SH-SY5Y (cell line): ENCODE data around the gene CHN1.

Experiments used
- GATA2 ChIP-seq: IDR thresholded peaks from 2 replicates; pipeline ENCODE4 v1.6.1; 2011; ENCODE audit warnings: mild to moderate bottlenecking, low read depth, low read length
- GATA3 ChIP-seq: IDR thresholded peaks from 2 replicates; pipeline ENCODE4 v1.6.1; 2011; ENCODE audit warnings: low read depth, mild to moderate bottlenecking, low read length, moderate library complexity

Gene CHN1

GRCh38 chr2:174771631-174772471 lies 233.3 kb downstream of the CHN1 start:
- TF ChIP-seq GATA2 (no peak), GATA3 (no peak)

DNA sequence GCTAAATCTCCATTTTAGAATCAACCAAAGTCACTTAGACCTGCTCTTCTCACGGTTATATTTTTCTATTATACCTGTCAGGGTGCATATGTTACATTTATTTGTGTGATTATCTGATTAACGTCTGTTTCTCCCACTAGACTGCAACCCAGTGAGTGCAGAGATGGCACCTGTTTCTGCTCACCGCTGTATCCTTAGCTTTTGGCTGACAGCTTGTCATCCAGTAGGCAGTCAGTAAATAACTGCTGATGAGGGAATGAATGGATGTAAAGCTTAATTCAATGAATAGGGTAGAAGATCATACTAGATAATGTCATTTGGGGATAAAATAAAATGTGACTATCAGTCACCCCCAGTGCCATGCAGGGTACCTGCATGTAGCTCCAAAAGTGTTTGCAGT lies 234.0 kb downstream of the CHN1 start:
- TF ChIP-seq GATA2 (peak; percentile 88), GATA3 (peak; percentile 76)

- TF ChIP-seq GATA3 (no peak), GATA2 (no peak)
Measured at GRCh38 chr2:174768557-174768956, 236.6 kb downstream of the CHN1 start.

DNA sequence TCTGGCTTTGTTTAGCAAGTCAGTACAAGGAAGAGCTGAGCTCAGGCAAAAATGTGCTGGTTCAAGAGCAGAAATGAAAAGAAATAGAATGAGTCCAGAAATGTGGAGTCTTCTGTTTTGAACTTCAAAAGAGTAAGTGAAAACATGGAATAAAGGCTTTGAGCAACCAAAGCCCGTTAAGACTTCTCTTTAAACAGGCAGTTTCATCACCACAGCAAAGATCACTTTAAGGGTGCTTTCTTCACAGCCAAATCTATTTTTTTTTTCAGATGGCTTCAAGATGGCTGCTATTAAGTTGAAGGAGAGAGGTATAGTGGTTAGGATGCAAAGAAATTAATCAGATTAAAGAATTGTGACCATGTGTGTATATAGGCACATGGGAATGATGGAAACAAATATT lies 238.9 kb downstream of the CHN1 start:
- TF ChIP-seq GATA2 (no peak), GATA3 (no peak)

- TF ChIP-seq GATA3, result no peak
- TF ChIP-seq GATA2, result no peak
Measured at GRCh38 chr2:174765576-174765975, 239.6 kb downstream of the CHN1 start.

DNA sequence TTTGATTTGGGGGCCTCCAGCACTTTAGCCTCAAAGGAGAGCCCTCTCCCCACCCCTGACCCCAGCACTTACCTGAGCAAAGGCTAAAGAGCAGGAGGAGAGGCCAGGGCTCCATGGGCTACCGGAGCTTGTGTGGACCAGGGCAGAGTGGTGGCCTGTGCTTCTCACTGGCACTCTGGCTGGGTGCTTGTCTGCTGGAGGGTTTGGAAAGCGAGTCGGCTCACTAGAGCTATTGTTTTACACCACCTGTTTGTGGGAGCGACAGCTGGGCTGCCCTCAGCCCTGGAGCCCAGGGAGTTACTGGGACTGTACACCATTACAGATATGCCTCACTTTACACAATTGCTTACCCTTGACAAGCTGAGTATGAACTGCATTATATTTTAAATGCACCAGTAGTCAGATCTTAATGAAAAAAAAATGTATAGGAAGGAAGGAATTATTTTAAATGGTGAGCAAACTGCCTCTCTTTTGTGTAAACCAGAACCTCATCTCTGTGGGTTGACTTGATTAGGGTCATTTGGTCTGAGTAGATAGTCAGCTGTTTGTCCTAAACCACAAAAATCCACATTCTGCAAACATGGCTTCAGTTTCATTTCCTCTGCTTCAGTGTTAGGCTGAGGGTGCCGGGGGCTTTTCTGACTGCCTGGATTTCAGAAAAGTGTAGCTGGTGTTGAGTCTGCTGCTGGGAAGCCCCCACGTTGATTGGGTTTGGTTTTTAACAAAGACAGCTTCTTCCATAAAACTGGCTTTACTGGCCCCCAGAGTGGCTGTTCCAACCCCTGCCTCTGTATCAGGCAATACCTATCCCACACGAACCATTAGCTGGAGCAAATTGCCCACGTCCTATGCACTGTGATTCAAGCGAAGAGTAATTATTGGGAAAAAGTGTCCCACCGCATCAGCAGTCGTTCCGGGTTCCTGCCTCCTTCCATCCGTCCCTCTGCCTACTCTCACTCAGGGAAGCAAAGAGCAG lies 240.6 kb downstream of the CHN1 start, which contains the start of gene CHRNA1:
Gene CHRNA1, minus strand, starts transcription at position 193 of the 976 bp plus-strand sequence. Its CDS starts 78 bp downstream, at position 115.
- no peak for TF ChIP-seq GATA3
- TF ChIP-seq GATA2, result no peak

DNA sequence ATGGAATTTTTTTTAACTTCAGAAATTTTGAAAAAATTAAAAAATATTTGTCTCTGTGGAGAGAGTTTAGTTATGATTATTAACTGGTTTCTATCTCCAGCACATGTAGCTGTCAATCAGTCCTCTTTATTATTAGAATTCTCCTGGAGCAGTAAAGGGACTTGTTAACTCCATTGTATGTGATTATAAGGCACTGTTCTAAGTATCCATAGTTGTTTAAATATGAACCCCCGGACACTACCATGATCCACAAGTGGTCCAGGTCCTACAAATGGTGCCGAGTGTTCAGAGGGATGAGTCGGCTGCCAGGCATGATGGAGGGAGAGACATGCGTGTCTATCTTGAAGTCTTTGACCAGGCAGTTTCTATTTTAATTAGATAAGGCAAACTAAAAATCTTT lies 241.4 kb downstream of the CHN1 start:
- TF ChIP-seq GATA3 (no peak), GATA2 (no peak)

DNA sequence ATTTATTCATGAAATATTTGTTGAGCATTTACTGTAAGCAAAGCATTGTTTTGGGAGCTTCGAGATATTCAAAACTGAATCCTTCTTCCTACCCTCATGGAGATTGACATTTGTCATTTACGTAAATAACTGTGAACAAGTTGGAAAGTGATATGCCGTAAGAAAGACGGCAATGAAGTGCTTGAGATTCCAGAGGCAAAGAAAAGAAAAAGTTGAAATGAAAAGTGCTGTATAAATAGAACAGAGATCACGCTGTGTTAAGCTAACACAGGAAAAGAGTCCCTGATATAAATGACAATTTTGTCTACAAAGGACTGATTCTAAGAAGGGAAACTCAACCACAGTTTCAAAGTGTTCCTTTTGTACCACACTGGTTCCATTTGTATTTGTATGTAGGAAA lies 242.7 kb downstream of the CHN1 start:
- no peak for TF ChIP-seq GATA3
- no peak for TF ChIP-seq GATA2

- TF ChIP-seq GATA3, result no peak
- no peak for TF ChIP-seq GATA2
Measured at GRCh38 chr2:174761837-174762236, 243.3 kb downstream of the CHN1 start.

- TF ChIP-seq GATA2, result no peak
- TF ChIP-seq GATA3, result no peak
Measured at GRCh38 chr2:174760845-174761473, 244.2 kb downstream of the CHN1 start.

DNA sequence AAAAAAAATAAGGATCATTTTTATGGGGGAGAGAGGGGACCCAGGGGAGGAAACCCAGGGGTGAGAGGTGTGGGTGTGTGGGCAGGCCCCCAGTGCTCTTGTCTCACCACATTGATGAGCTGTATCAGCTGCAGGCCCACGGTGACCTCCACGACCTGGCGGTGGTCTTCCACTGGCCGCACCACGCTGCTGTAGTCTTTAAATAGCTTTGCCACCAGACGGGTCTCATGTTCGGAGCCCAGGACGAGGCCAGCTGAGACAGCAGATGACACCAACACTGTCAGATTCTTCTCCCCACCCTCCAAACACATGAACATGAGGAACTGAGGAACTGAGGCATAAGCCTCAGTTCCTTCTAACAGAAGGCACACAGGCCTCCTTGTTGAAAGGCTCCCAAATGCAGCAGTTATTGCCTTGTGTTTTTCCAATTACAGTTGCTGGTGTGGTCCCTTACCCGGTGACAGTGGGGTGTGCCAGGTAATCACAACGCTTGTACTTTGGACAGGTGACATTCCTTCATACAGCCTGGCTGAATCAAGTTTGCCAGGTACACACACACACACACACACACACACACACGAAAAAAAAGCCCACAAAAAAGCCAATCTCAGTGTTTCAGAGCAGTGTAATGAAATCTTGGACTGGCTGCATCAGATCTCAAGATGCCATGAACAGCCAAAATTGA lies 245.7 kb downstream of the CHN1 start:
- TF ChIP-seq GATA2 (no peak), GATA3 (no peak)

DNA sequence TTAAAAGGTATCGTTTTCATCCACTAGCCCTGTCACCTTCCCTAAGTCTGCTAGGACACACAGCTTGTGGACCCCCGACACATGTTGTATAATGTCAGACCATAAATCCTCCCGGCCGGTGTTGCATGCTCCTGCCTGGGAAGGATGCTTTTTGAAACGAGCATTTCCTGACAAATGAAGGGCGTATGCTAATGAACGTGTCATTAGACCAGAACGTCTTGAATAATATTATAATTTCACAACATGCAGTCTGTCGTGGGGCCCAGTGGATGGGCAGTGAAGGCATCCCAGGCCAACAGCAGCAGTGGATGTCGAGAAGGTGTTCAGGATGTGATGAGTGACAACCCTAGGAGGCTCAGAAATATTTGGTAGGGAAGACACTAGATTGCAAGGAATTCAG lies 248.4 kb downstream of the CHN1 start:
- no peak for TF ChIP-seq GATA3

DNA sequence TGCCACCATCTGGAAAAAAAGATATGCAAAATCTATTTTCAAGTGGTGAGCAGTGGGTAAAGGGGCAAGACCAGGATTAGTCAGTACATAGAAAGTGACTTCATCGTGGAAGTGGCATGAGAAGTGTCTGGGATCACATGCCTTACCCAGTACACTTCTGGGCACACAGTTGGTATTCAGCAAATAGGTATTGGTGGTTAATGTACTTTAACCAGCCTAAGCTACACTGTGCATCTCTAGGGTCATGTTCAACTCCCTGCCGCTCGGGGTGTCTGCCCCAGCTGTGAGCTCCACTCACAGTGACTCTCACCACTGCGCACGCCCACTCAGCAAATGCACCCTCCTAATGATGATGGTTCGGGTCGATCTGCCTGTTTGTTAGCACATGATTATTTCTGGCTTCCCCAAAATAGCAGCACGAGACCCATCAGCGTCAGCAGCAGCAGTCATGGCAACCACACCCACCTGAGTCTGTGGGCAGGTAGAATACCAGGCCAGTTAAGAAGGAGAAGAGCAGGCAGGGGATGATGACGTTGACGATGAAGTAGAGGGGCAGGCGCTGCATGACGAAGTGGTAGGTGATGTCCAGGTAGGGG lies 252.0 kb downstream of the CHN1 start:
- TF ChIP-seq GATA2 (no peak), GATA3 (no peak)
